CD4-positive, alpha-beta T cell (primary cell): Measurements from ENCODE around the gene SEMA3D. TPM values are rescaled to one million over a fixed set of nuclear protein-coding genes. Genes with fewer than 3 reads are reported as not detected.

Experiments
- ATAC-seq: fragments of 200-7000 bp; cut with Tn5 transposase; one replicate; pipeline ENCODE4 v1.10.0; 2022; ENCODE audit warnings: mild to moderate bottlenecking; ENCODE audit not compliant: poor library complexity
- CTCF ChIA-PET: fragments of 350-600 bp; sonication (Branson Sonifier 250); formaldehyde crosslinking; loops from one replicate; lab custom pipeline; 2021; ENCODE audit warnings: antibody characterized with exemption, inconsistent platforms; lab: Charles Lee
- POLR2A ChIA-PET: fragments of 350-600 bp; sonication (Branson Sonifier 250); formaldehyde crosslinking; loops from one replicate; lab custom pipeline; 2021; ENCODE audit warnings: antibody characterized with exemption, inconsistent platforms; lab: Charles Lee
- DNase-seq, 14 experiments: peaks; one replicate each; pipeline ENCODE4 v3.0.0-alpha.2; 2013 to 2020; ENCODE audit warnings: mixed read lengths in 2 of 14
- H3K27ac ChIP-seq, 2 donors: one replicate each; pipeline versions ENCODE4 v1.5.1 to v1.7.0; 2013; ENCODE audit warnings: low read length in 2 of 2, low read depth in 1 of 2, mild to moderate bottlenecking in 1 of 2
- H3K27me3 ChIP-seq, 2 experiments: 1 replicate in 1 of 2; 2 replicates in 1 of 2; pipeline versions ENCODE4 v1.6.1 to v1.7.0; 2013; ENCODE audit warnings: low read length in 2 of 2, control low read depth in 1 of 2, mild to moderate bottlenecking in 1 of 2, moderate library complexity in 1 of 2; ENCODE audit not compliant: insufficient read depth in 2 of 2, control insufficient read depth in 1 of 2
- H3K36me3 ChIP-seq: one replicate; pipeline ENCODE4 v1.6.1; 2013; ENCODE audit warnings: low read length, control low read depth; ENCODE audit not compliant: insufficient read depth
- H3K4me1 ChIP-seq: one replicate; pipeline ENCODE4 v1.6.1; 2013; ENCODE audit warnings: low read length, control low read depth; ENCODE audit not compliant: insufficient read depth
- H3K4me3 ChIP-seq: one replicate; pipeline ENCODE4 v1.5.1; 2013; ENCODE audit warnings: mild to moderate bottlenecking, low read length, moderate library complexity
- H3K9me3 ChIP-seq, 2 experiments: 1 replicate in 1 of 2; 2 replicates in 1 of 2; pipeline versions ENCODE4 v1.6.1 to v1.7.0; 2013; ENCODE audit warnings: low read length in 2 of 2, mild to moderate bottlenecking in 2 of 2, control low read depth in 1 of 2, moderate library complexity in 1 of 2; ENCODE audit not compliant: control insufficient read depth in 1 of 2, insufficient read depth in 1 of 2
- H3K27ac Mint-ChIP-seq: one replicate; pipeline ENCODE4 v1.8.0; 2020; ENCODE audit warnings: mixed read lengths
- H3K27me3 Mint-ChIP-seq: one replicate; pipeline ENCODE4 v1.8.0; 2021; ENCODE audit warnings: mixed read lengths
- H3K36me3 Mint-ChIP-seq: one replicate; pipeline ENCODE4 v1.8.0; 2021; ENCODE audit warnings: low read depth, mixed read lengths
- H3K4me1 Mint-ChIP-seq: one replicate; pipeline ENCODE4 v1.8.0; 2021; ENCODE audit warnings: low read depth, mixed read lengths
- H3K4me3 Mint-ChIP-seq: one replicate; pipeline ENCODE4 v1.8.0; 2020; ENCODE audit warnings: mild to moderate bottlenecking, mixed read lengths
- H3K9me3 Mint-ChIP-seq: one replicate; pipeline ENCODE4 v1.8.0; 2020; ENCODE audit warnings: mixed read lengths
- intact Hi-C, 2 experiments: fragments of 100-400 bp; cut with DNase I in 1 of 2; cut with micrococcal nuclease in 1 of 2; formaldehyde crosslinking; loops; one replicate each; pipeline versions ENCODE4 v1.15.1 to v1.9.0; 2023 to 2025; cut with DNase I, micrococcal nuclease
- total RNA-seq, 174 experiments: library from RNA in 2 of 174; stranded (reverse) in 2 of 174; gene quantifications; one replicate each; pipeline ENCODE4 v1.2.3 and lab custom pipeline; 2021 to 2026
- TF ChIP-seq, protein P1 (sequence below): fragments of 200-600 bp; IDR thresholded peaks from one replicate; pipeline ENCODE4 v1.8.0; 2022; ENCODE audit warnings: antibody characterized with exemption, mild to moderate bottlenecking

Gene SEMA3D
- total RNA-seq, 2 experiments from 2014 or later = not detected

DNA sequence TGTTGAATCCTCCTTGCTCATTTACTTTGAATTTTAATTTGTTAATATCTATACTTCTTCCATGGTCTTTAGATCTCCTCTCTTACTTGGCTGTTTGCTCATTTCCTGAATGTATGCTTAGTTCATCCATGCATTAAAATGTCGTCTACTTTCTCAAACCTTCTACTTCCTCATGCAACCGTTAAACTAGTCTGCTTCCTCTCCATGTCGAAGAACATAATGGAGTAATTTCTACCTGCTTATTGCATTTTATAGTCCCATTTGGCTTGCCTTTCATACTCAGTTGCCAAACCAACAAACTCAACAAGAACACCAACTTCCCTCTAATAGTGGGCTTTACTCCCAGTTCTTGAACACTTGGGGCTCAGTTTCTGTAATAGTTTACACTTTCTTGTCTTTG, 43.8 kb upstream of the SEMA3D start:
- H3K4me3 Mint-ChIP-seq = no peak overlapping the region
- H3K4me1 Mint-ChIP-seq = no peaks in the 10 kb centered on the region
- Histone ChIP-seq H3K27me3 (no peaks in the 10 kb centered on the region), H3K36me3 (no peaks in the 10 kb centered on the region), H3K4me3 (no peak overlapping the region), H3K9me3 (peaks cover 0 to 3% of the 10 kb centered on the region in 2 experiments), H3K4me1 (no peaks in the 10 kb centered on the region), H3K27ac (no peak overlapping the region)
- ATAC-seq = no peak
- no peak overlapping the region for H3K27ac Mint-ChIP-seq
- H3K9me3 Mint-ChIP-seq = no peaks in the 10 kb centered on the region
- intact Hi-C loops = no loop called here
- CTCF ChIA-PET = no interaction called here
- POLR2A ChIA-PET = no interaction called here
- H3K36me3 Mint-ChIP-seq = no peaks in the 10 kb centered on the region
- TF ChIP-seq, protein P1, sequence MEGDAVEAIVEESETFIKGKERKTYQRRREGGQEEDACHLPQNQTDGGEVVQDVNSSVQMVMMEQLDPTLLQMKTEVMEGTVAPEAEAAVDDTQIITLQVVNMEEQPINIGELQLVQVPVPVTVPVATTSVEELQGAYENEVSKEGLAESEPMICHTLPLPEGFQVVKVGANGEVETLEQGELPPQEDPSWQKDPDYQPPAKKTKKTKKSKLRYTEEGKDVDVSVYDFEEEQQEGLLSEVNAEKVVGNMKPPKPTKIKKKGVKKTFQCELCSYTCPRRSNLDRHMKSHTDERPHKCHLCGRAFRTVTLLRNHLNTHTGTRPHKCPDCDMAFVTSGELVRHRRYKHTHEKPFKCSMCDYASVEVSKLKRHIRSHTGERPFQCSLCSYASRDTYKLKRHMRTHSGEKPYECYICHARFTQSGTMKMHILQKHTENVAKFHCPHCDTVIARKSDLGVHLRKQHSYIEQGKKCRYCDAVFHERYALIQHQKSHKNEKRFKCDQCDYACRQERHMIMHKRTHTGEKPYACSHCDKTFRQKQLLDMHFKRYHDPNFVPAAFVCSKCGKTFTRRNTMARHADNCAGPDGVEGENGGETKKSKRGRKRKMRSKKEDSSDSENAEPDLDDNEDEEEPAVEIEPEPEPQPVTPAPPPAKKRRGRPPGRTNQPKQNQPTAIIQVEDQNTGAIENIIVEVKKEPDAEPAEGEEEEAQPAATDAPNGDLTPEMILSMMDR = no peak
- no peaks in the 10 kb centered on the region for H3K27me3 Mint-ChIP-seq
- DNase-seq = no peak

DNA sequence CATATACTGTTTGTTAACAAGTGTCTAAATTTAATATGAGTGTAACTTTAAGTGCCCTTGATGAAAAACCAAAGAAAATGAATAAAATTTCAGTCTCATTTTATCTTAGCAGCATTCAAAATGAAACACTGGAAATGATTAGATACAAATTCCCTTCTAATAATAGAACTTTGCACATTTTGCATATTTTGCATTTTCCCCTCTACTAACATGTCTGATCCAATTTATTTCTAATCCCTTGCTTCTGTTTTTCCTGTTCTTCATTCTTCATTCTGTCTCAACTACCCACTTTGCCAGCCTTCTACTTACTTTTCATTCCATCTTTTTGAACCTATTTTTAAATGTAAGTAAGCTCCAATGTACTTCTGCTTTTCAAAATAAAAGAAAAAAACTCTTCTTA, 42.7 kb upstream of the SEMA3D start:
- Histone ChIP-seq H3K9me3 (peaks cover 0 to 3% of the 10 kb centered on the region in 2 experiments), H3K36me3 (no peaks in the 10 kb centered on the region), H3K27ac (no peak overlapping the region), H3K4me3 (no peak overlapping the region), H3K27me3 (no peaks in the 10 kb centered on the region), H3K4me1 (no peaks in the 10 kb centered on the region)
- no peaks in the 10 kb centered on the region for H3K27me3 Mint-ChIP-seq
- no peaks in the 10 kb centered on the region for H3K9me3 Mint-ChIP-seq
- no peaks in the 10 kb centered on the region for H3K4me1 Mint-ChIP-seq
- ATAC-seq (no peak), DNase-seq (no peak)
- no peak overlapping the region for H3K4me3 Mint-ChIP-seq
- ChIA-PET CTCF (no interaction called here), POLR2A (no interaction called here)
- no peaks in the 10 kb centered on the region for H3K36me3 Mint-ChIP-seq
- H3K27ac Mint-ChIP-seq = no peak overlapping the region
- TF ChIP-seq, protein P1 = no peak
- intact Hi-C loops = no loop called here

DNA sequence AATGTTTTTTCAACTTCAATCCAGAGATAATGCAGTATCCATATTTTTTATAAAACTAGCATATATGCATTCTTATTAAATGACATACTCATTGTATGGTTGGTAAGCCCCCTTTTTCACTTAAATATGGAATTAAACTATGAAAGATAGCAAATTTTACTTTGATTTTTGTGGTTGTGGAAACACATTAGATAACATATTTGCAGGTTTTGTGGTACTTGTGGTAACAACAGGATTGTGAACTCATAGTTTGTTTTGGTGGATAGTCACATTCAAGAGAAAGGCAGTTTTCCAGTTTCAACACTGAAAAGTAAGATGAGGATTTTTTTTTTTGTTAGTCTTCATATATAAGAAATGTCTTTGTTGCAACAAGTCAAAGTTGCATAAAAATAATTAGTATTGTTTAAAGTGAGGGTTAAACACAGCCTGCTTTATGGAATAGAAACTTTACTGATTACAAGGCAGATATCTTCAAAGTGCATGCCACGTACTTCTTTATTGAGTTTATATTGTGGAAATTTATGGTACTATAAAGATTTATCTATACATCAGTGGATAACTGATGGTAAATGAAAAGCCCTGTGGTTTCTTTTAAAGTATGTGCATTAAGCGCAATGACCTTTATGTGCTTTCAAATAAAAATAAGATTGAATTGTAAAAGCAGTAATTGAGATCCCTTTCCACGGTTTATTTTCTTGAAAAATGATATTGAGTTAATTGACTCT, 39.7 kb upstream of the SEMA3D start:
- H3K27ac ChIP-seq = no peak overlapping the region
- ChIA-PET CTCF (no interaction called here), POLR2A (no interaction called here)

More for the DNA sequence above, 39.7 kb upstream of the SEMA3D start:
- ATAC-seq (no peak), DNase-seq (no peak)
- H3K27me3 Mint-ChIP-seq = no peaks in the 10 kb centered on the region
- intact Hi-C loops = no loop called here
- H3K4me1 ChIP-seq = no peaks in the 10 kb centered on the region
- H3K9me3 Mint-ChIP-seq = no peaks in the 10 kb centered on the region
- no peak overlapping the region for H3K27ac Mint-ChIP-seq
- no peaks in the 10 kb centered on the region for H3K36me3 ChIP-seq
- no peaks in the 10 kb centered on the region for H3K4me1 Mint-ChIP-seq
- no peaks in the 10 kb centered on the region for H3K36me3 Mint-ChIP-seq
- peaks cover 0 to 2% of the 10 kb centered on the region in 2 experiments for H3K9me3 ChIP-seq
- no peak overlapping the region for H3K4me3 ChIP-seq
- H3K27me3 ChIP-seq = no peaks in the 10 kb centered on the region
- TF ChIP-seq, protein P1 = no peak
- H3K4me3 Mint-ChIP-seq = no peak overlapping the region
